ENCODE results near the gene SMPD4.
"Not testable (repeated sequence)": the region's sequence is repeated elsewhere in the genome, so short reads cannot be mapped to it uniquely, and the experiment has no call there.

DNA sequence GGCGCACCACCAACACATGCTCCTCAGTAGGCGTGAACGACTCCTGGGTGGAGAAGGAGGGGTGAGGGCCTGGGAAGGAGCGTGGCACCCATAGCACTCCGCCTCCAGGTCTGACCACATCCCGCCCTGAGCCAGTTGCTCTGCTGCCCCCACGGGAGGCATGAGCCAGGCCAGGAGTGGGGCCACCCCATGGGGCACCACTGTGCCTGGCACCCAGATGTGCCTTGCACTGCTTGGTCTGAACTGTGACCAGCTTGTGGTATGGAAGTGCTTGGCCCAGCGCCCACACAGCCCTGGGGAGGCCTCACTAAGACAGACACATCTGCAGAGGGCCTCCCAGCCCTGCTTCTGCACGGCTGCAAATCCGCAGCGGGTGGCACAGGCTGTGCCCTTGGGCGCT is 24.0 kb downstream of the SMPD4 start:
- TF ChIP-seq RFX5 (IDR thresholded peaks at IDR 0.05; ENCODE audit: borderline replicate concordance, low read depth, low read length); RAD21 (IDR thresholded peaks at IDR 0.05 in 1 of 2, conservative IDR thresholded peaks at IDR 0.05 in 1 of 2; ENCODE audit: low read depth in 2 of 2, low read length in 2 of 2); EP300 (IDR thresholded peaks at IDR 0.05; ENCODE audit: borderline replicate concordance in 1 of 2, low read depth in 2 of 2, low read length in 2 of 2); TEAD4 (IDR thresholded peaks at IDR 0.05; ENCODE audit: low read depth, low read length); GABPA (IDR thresholded peaks at IDR 0.05; ENCODE audit: borderline replicate concordance, insufficient read depth, low read length); POLR2A (IDR thresholded peaks at IDR 0.05; ENCODE audit: control extremely low read depth in 1 of 2, low read depth in 2 of 2, low read length in 2 of 2); JUND (IDR thresholded peaks at IDR 0.05; ENCODE audit: low read length): not testable (repeated sequence)
- TF ChIP-seq, protein P1, sequence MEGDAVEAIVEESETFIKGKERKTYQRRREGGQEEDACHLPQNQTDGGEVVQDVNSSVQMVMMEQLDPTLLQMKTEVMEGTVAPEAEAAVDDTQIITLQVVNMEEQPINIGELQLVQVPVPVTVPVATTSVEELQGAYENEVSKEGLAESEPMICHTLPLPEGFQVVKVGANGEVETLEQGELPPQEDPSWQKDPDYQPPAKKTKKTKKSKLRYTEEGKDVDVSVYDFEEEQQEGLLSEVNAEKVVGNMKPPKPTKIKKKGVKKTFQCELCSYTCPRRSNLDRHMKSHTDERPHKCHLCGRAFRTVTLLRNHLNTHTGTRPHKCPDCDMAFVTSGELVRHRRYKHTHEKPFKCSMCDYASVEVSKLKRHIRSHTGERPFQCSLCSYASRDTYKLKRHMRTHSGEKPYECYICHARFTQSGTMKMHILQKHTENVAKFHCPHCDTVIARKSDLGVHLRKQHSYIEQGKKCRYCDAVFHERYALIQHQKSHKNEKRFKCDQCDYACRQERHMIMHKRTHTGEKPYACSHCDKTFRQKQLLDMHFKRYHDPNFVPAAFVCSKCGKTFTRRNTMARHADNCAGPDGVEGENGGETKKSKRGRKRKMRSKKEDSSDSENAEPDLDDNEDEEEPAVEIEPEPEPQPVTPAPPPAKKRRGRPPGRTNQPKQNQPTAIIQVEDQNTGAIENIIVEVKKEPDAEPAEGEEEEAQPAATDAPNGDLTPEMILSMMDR (IDR thresholded peaks at IDR 0.05; ENCODE audit: control extremely low read depth in 1 of 3, insufficient read depth in 1 of 3, low read depth in 1 of 3, low read length in 3 of 3) = not testable (repeated sequence)
- TF ChIP-seq, protein P2, sequence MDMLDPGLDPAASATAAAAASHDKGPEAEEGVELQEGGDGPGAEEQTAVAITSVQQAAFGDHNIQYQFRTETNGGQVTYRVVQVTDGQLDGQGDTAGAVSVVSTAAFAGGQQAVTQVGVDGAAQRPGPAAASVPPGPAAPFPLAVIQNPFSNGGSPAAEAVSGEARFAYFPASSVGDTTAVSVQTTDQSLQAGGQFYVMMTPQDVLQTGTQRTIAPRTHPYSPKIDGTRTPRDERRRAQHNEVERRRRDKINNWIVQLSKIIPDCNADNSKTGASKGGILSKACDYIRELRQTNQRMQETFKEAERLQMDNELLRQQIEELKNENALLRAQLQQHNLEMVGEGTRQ (IDR thresholded peaks at IDR 0.05; ENCODE audit: low read length) = not testable (repeated sequence)
- TF ChIP-seq, protein P3, sequence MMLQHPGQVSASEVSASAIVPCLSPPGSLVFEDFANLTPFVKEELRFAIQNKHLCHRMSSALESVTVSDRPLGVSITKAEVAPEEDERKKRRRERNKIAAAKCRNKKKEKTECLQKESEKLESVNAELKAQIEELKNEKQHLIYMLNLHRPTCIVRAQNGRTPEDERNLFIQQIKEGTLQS (IDR thresholded peaks at IDR 0.05; ENCODE audit: insufficient read depth, low read depth, low read length) = not testable (repeated sequence)
